Psoas muscle (tissue), 8 donors: ENCODE data around the gene TNS3. TPM values are rescaled to one million over a fixed set of nuclear protein-coding genes. Genes with fewer than 3 reads are reported as not detected.

Experiments used
- ATAC-seq, 4 donors: fragments of 200-7000 bp; cut with Tn5 transposase; one replicate each; pipeline ENCODE4 v1.9.1; 2020; ENCODE audit warnings: moderate library complexity in 3 of 4, mild to moderate bottlenecking in 2 of 4
- DNase-seq, 2 donors: peaks; one replicate each; pipeline ENCODE4 v3.0.0-alpha.2; 2020
- H3K27ac ChIP-seq: fragments of 200-600 bp; one replicate; pipeline ENCODE4 v1.8.0; 2022
- H3K27me3 ChIP-seq, 3 donors: fragments of 200-600 bp in 1 of 3; one replicate each; pipeline versions ENCODE4 v1.6.1 to v1.8.0; 2013 to 2022; ENCODE audit warnings: low read length in 2 of 3, mild to moderate bottlenecking in 2 of 3, moderate library complexity in 1 of 3; ENCODE audit not compliant: insufficient read depth in 3 of 3
- H3K36me3 ChIP-seq, 2 donors: fragments of 200-600 bp in 1 of 2; one replicate each; pipeline versions ENCODE4 v1.6.1 to v1.8.0; 2013 to 2022; ENCODE audit warnings: low read depth in 1 of 2, mild to moderate bottlenecking in 1 of 2, moderate library complexity in 1 of 2; ENCODE audit not compliant: insufficient read depth in 1 of 2
- H3K4me1 ChIP-seq: fragments of 200-600 bp; one replicate; pipeline ENCODE4 v1.8.0; 2022
- H3K4me3 ChIP-seq: fragments of 200-600 bp; one replicate; pipeline ENCODE4 v1.8.0; 2022; ENCODE audit warnings: mild to moderate bottlenecking
- H3K9me3 ChIP-seq: fragments of 200-600 bp; one replicate; pipeline ENCODE4 v1.8.0; 2022
- WGBS, 3 donors: extraction: QIAGEN DNeasy Blood & Tissue Kit; methylation state at CpG; one replicate each; pipeline versions ENCODE4 v1.1.6 to v1.1.7; 2013; 5-methylcytosine and 5-hydroxymethylcytosine counted together
- intact Hi-C, 2 donors: fragments of 100-400 bp; cut with DNase I; formaldehyde crosslinking; loops; one replicate each; pipeline versions ENCODE4 v1.11.0 to v1.14.2; 2022
- polyA plus RNA-seq, 3 donors: library from polyadenylated mRNA; stranded (reverse); fragments of 200-250 nt; gene quantifications; one replicate each; pipeline ENCODE4 v1.2.3, GENCODE V29; 2013
- total RNA-seq, 4 donors: library from RNA; stranded (reverse); fragmentation: NEBNext Ultra II Directional in 2 of 4; extraction: Animal tissue kit (Norgen Biotek cat#: 25700) in 2 of 4; gene quantifications; one replicate each; pipeline versions ENCODE4 v1.2.1 to v1.2.4, GENCODE V29; 2021 to 2023
- TF ChIP-seq, protein P1 (sequence below): fragments of 200-600 bp; IDR thresholded peaks from one replicate; pipeline ENCODE4 v1.8.0; 2022; ENCODE audit warnings: antibody characterized with exemption
- donor health status: healthy with polysubstance abuse.
- donor health status: DM: no; HTN: no; CAD: no; lungs with moderate emphysema.
- donor health status: Bipolar disorder and iron deficiency.
- donor health status: healthy.
- donor health status: DM: yes; HTN: yes; CAD: no.
- donor health status: DM: no; HTN: no; CAD: no.
- donor health status: DM: no; HTN: no; CAD: no.
- donor health status: DM: yes; HTN: yes; CAD: no.

TNS3 gene
- total and polyA plus RNA-seq, 7 donors = 11.5 to 75.3 (median 35.0) TPM

- no peaks in the 10 kb centered on the region for H3K36me3 ChIP-seq
- peaks cover 34% of the 10 kb centered on the region for H3K4me1 ChIP-seq
- no peaks in the 10 kb centered on the region for H3K27me3 ChIP-seq
- intact Hi-C loops = no loop called here
- ATAC-seq (no peak), DNase-seq (no peak)
- WGBS, 3 donors = 93 to 99% (median 93%) methylated on average over 9 of the region's 9 CpGs
- TF ChIP-seq, protein P1, sequence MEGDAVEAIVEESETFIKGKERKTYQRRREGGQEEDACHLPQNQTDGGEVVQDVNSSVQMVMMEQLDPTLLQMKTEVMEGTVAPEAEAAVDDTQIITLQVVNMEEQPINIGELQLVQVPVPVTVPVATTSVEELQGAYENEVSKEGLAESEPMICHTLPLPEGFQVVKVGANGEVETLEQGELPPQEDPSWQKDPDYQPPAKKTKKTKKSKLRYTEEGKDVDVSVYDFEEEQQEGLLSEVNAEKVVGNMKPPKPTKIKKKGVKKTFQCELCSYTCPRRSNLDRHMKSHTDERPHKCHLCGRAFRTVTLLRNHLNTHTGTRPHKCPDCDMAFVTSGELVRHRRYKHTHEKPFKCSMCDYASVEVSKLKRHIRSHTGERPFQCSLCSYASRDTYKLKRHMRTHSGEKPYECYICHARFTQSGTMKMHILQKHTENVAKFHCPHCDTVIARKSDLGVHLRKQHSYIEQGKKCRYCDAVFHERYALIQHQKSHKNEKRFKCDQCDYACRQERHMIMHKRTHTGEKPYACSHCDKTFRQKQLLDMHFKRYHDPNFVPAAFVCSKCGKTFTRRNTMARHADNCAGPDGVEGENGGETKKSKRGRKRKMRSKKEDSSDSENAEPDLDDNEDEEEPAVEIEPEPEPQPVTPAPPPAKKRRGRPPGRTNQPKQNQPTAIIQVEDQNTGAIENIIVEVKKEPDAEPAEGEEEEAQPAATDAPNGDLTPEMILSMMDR = no peak
- H3K9me3 ChIP-seq = no peaks in the 10 kb centered on the region
- no peak overlapping the region for H3K4me3 ChIP-seq
- H3K27ac ChIP-seq = peak overlapping the region; percentile 78
Measured at GRCh38 chr7:47464266-47464665, 117.6 kb downstream of the TNS3 start.

DNA sequence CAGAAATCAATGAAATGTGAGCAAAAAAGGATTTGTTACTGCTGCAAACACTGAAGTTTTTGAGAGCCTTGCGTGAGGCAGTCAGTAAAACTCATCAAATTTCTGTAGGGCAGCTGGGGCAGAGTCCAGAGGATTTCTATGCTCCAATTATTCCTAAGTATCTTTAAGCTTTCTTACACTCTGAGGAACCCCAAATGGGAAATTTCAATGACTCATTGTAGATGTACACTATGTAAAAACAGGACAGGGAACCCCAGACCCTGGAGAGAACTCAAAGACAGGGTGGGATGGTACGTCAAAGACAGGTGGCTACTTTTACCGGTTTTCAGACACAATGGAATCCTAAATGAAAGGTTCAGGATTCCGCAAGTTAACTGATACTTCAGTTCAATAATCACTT is 120.2 kb downstream of the TNS3 start:
- intact Hi-C loops = no loop called here
- H3K4me3 ChIP-seq = no peak overlapping the region
- H3K27ac ChIP-seq = peak overlapping the region; percentile 50
- no peak for ATAC-seq
- WGBS, 3 donors = 74 to 90% (median 83%) methylated on average over 4 of the region's 4 CpGs
- no peak for DNase-seq
- H3K9me3 ChIP-seq = no peaks in the 10 kb centered on the region
- no peaks in the 10 kb centered on the region for H3K36me3 ChIP-seq
- peaks cover 46% of the 10 kb centered on the region for H3K4me1 ChIP-seq
- TF ChIP-seq, protein P1 = no peak
- H3K27me3 ChIP-seq = no peaks in the 10 kb centered on the region

DNA sequence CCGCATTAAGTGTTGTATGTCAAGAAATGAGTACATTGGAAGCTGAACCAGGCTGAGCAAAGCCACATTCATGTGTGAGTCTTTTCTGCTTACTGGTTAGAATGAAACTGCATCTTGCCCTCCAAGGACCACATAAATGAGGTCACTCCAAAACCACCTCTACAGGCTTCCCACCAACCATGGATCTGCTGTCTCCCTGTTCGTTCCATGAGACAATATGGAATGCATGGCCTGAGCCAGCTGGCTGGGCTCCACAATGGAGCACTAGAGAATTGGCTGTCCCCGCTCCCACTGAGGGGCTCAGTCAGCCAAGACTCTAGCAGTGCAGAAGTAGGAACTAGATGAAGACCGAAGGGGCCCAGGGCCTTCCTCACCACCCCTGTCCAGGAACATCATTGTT is 120.8 kb downstream of the TNS3 start:
- Histone ChIP-seq H3K4me1 (peaks cover 41% of the 10 kb centered on the region), H3K36me3 (no peaks in the 10 kb centered on the region), H3K27me3 (no peaks in the 10 kb centered on the region), H3K4me3 (no peak overlapping the region), H3K27ac (peak overlapping the region; percentile 50), H3K9me3 (no peaks in the 10 kb centered on the region)
- TF ChIP-seq, protein P1 = no peak
- ATAC-seq (peak in 3 of 4 donors; percentile 15 to 22 (median 19)), DNase-seq (peak; percentile 65 to 72)
- WGBS, 3 donors = 28 to 35% (median 30%) methylated on average over 4 of the region's 4 CpGs
- intact Hi-C loops = no loop called here

DNA sequence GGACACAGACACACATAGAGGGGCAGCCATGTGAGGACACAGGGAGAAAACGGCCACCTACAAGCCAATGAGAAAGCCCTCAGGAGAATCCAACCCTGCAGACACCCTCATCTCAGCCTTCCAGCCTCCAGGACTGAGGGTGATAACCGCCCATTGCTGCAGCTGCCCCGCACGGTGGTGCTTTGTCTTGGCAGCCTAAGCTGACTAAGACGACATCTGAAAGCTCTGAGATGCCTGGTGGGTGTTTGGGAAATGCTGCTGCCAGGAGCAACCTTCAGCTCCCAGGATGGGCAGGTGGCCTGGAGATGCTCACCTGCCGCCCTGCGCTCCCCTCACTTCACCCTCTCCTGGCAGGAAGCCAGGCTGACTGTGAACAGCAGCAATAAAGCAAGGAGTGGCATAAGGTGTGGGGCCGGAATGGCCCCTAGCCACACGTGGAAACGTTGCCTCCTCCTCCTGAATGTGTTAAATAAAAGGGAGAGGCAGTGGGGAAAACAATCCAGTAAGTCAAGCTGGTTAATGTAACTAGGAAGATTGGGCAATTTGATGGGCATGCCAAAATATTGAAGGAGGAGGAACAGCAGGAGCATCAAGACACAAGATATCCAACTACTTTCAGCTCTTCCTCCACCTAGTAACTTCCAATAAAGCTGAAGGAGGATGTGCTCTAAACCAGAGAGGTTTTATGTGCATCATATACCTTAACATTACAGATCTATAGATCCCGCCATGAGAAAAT is 121.5 kb downstream of the TNS3 start:
- ATAC-seq (no peak), DNase-seq (no peak)
- peaks cover 34% of the 10 kb centered on the region for H3K4me1 ChIP-seq
- no peaks in the 10 kb centered on the region for H3K9me3 ChIP-seq
- H3K4me3 ChIP-seq = no peak overlapping the region
- no peaks in the 10 kb centered on the region for H3K27me3 ChIP-seq
- TF ChIP-seq, protein P1 = no peak
- intact Hi-C loops = no loop called here
- no peaks in the 10 kb centered on the region for H3K36me3 ChIP-seq
- 67 to 86% (median 69%) methylated on average over 11 of the region's 11 CpGs for WGBS, 3 donors
- peak overlapping the region; percentile 50 for H3K27ac ChIP-seq

DNA sequence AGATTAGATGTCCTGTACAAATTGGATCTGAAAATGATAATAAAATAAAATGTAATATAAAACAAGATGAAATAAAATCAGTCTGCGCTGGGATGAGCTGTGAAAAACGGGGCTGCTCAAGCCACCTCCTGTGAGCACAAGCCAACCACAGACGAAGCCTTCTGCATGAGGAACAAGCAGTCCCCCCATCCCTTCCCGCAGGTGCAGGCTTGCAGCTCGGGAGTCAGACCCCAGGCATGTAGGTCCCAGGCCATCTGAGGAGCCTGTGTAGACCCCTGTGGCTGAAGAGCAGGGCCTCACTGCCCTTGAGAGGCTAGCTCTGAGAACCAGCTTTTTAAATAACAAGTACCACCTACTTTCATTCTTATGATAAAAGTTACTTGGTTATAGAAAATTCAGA is 123.4 kb downstream of the TNS3 start:
- intact Hi-C loops = no loop called here

More for the DNA sequence above, 123.4 kb downstream of the TNS3 start:
- TF ChIP-seq, protein P1 = no peak
- ATAC-seq (peak in 1 of 4 donors; percentile 2), DNase-seq (no peak)
- no peaks in the 10 kb centered on the region for H3K27me3 ChIP-seq
- WGBS, 3 donors = 51 to 62% (median 54%) methylated on average over 5 of the region's 5 CpGs
- peak overlapping the region; percentile 73 for H3K27ac ChIP-seq
- no peaks in the 10 kb centered on the region for H3K36me3 ChIP-seq
- H3K4me3 ChIP-seq = no peak overlapping the region
- no peaks in the 10 kb centered on the region for H3K9me3 ChIP-seq
- H3K4me1 ChIP-seq = peaks cover 33% of the 10 kb centered on the region
